ENCODE measurements around the gene WSB2.
A peak's percentile ranks its signal among the peaks of the same experiment; 100 is the strongest.
"Not testable (repeated sequence)": the region's sequence is repeated elsewhere in the genome, so short reads cannot be mapped to it uniquely, and the experiment has no call there.

Gene WSB2

GRCh38 chr12:118035190-118036041 is 25.6 kb downstream of the WSB2 start:
- no peak for DNase-seq (ENCODE audit: low spot score)

- no peak for DNase-seq (ENCODE audit: low spot score)
These were observed 26.4 kb downstream of the WSB2 start for GRCh38 chr12:118034429-118035189.

GRCh38 chr12:118033902-118034301 is 27.1 kb downstream of the WSB2 start:
- DNase-seq (ENCODE audit: low spot score), result no peak

GRCh38 chr12:118033323-118033722 is 27.7 kb downstream of the WSB2 start:
- no peak for DNase-seq (ENCODE audit: low spot score)

- DNase-seq (ENCODE audit: low spot score), result no peak
These were observed 28.8 kb downstream of the WSB2 start for GRCh38 chr12:118032188-118032587.

- DNase-seq (ENCODE audit: low spot score), result no peak
These were observed 31.8 kb downstream of the WSB2 start for GRCh38 chr12:118029166-118029565.

- no peak for DNase-seq (ENCODE audit: low spot score)
These were observed 35.8 kb downstream of the WSB2 start for GRCh38 chr12:118025168-118025567.

GRCh38 chr12:118023301-118023860 is 37.6 kb downstream of the WSB2 start:
- DNase-seq (ENCODE audit: low spot score), result no peak

- DNase-seq (ENCODE audit: low spot score), result no peak
These were observed 38.3 kb downstream of the WSB2 start for GRCh38 chr12:118022728-118023109.

GRCh38 chr12:118022097-118022727 is 38.8 kb downstream of the WSB2 start:
- not testable (repeated sequence) for DNase-seq (ENCODE audit: low spot score)

GRCh38 chr12:118020036-118020435 is 40.9 kb downstream of the WSB2 start:
- DNase-seq (ENCODE audit: low spot score), result no peak

GRCh38 chr12:118017926-118018325 is 43.1 kb downstream of the WSB2 start:
- no peak for DNase-seq (ENCODE audit: low spot score)

- peak; percentile 97 for DNase-seq (ENCODE audit: low spot score)
These were observed 44.3 kb downstream of the WSB2 start, which contains the start of gene RFC5 for GRCh38 chr12:118016424-118017264. Gene RFC5, plus strand, starts transcription at chr12:118016703. Its CDS starts 125 bp downstream, at chr12:118016828.

GRCh38 chr12:118015944-118016343 is 45.0 kb downstream of the WSB2 start:
- DNase-seq (ENCODE audit: low spot score), result no peak

GRCh38 chr12:118015306-118015705 is 45.7 kb downstream of the WSB2 start:
- no peak for DNase-seq (ENCODE audit: low spot score)

- DNase-seq (ENCODE audit: low spot score), result no peak
These were observed 47.7 kb downstream of the WSB2 start for GRCh38 chr12:118013283-118013682.

- DNase-seq (ENCODE audit: low spot score), result no peak
These were observed 49.0 kb downstream of the WSB2 start for GRCh38 chr12:118011961-118012360.

- DNase-seq (ENCODE audit: low spot score), result no peak
These were observed 49.6 kb downstream of the WSB2 start for GRCh38 chr12:118011377-118011776.

- no peak for DNase-seq (ENCODE audit: low spot score)
These were observed 50.1 kb downstream of the WSB2 start for GRCh38 chr12:118010903-118011302.

GRCh38 chr12:117999806-118000205 is 61.2 kb downstream of the WSB2 start:
- DNase-seq (ENCODE audit: low spot score), result not testable (repeated sequence)

- DNase-seq (ENCODE audit: low spot score), result no peak
These were observed 62.3 kb downstream of the WSB2 start for GRCh38 chr12:117998719-117999118.
